Hepatocyte (in vitro differentiated cells): ENCODE data around the gene ZMYM1.

ENCODE experiments used
- CTCF ChIP-seq: fragments of 200-600 bp; sonication (generic); IDR thresholded peaks from 2 replicates; pipeline ENCODE4 v1.5.1; 2016; ENCODE audit warnings: antibody characterized with exemption, mild to moderate bottlenecking; ENCODE audit not compliant: poor library complexity
- EZH2 ChIP-seq: fragments of 200-600 bp; sonication (generic); IDR thresholded peaks from 2 replicates; pipeline ENCODE4 v1.6.1; 2016; ENCODE audit warnings: antibody characterized with exemption, mild to moderate bottlenecking, borderline replicate concordance

- TF ChIP-seq CTCF, result no peak
- TF ChIP-seq EZH2, result no peak
These were observed 40.5 kb upstream of the ZMYM1 start for GRCh38 chr1:35038723-35039122.
